GM18499 (cell line): ENCODE measurements around the gene AP1B1.

Experiments
- ATAC-seq: cut with Tn5 transposase; IDR thresholded peaks from one replicate; pipeline ENCODE4 v1.9.1; 2021; ENCODE audit warnings: moderate number of reproducible peaks; ENCODE audit not compliant: insufficient read depth, unreplicated experiment

AP1B1 gene

GRCh38 chr22:29302681-29303465, 85.5 kb downstream of the AP1B1 start:
- ATAC-seq: no peak

- no peak for ATAC-seq
Measured at GRCh38 chr22:29302402-29302680, 86.0 kb downstream of the AP1B1 start.

- no peak for ATAC-seq
Measured at GRCh38 chr22:29301716-29302401, 86.5 kb downstream of the AP1B1 start.

- no peak for ATAC-seq
Measured at GRCh38 chr22:29300807-29301601, 87.4 kb downstream of the AP1B1 start.

GRCh38 chr22:29300467-29300806, 87.9 kb downstream of the AP1B1 start:
- ATAC-seq: no peak

GRCh38 chr22:29299136-29299900, 89.1 kb downstream of the AP1B1 start:
- ATAC-seq: no peak

GRCh38 chr22:29298641-29299040, 89.7 kb downstream of the AP1B1 start:
- no peak for ATAC-seq

- no peak for ATAC-seq
Measured at GRCh38 chr22:29292379-29292778, 96.0 kb downstream of the AP1B1 start.

- no peak for ATAC-seq
Measured at GRCh38 chr22:29291215-29291614, 97.2 kb downstream of the AP1B1 start.

GRCh38 chr22:29290061-29290460, 98.3 kb downstream of the AP1B1 start:
- ATAC-seq: no peak

- ATAC-seq: no peak
Measured at GRCh38 chr22:29288837-29289236, 99.5 kb downstream of the AP1B1 start.

- no peak for ATAC-seq
Measured at GRCh38 chr22:29284196-29284595, 104.2 kb downstream of the AP1B1 start.

GRCh38 chr22:29277927-29278326, 110.4 kb downstream of the AP1B1 start:
- ATAC-seq: no peak
